ENCODE results near the gene LDAH.

Gene LDAH

GRCh38 chr2:20771299-20771698 lies 51.6 kb downstream of the LDAH start:
- DNase-seq: no peak

- DNase-seq: no peak
Observed at GRCh38 chr2:20766798-20767644, 55.9 kb downstream of the LDAH start.

GRCh38 chr2:20766213-20766612 lies 56.7 kb downstream of the LDAH start:
- no peak for DNase-seq

- DNase-seq: no peak
Observed at GRCh38 chr2:20762945-20763683, 59.8 kb downstream of the LDAH start.

GRCh38 chr2:20759487-20759886 lies 63.4 kb downstream of the LDAH start:
- DNase-seq: no peak

GRCh38 chr2:20758997-20759396 lies 63.9 kb downstream of the LDAH start:
- no peak for DNase-seq

GRCh38 chr2:20757405-20758090 lies 65.4 kb downstream of the LDAH start:
- DNase-seq: no peak

- no peak for DNase-seq
Observed at GRCh38 chr2:20755132-20755800, 67.6 kb downstream of the LDAH start.

- no peak for DNase-seq
Observed at GRCh38 chr2:20752293-20752692, 70.6 kb downstream of the LDAH start.

- DNase-seq: no peak
Observed at GRCh38 chr2:20747317-20747716, 75.6 kb downstream of the LDAH start.

- no peak for DNase-seq
Observed at GRCh38 chr2:20745924-20746555, 76.9 kb downstream of the LDAH start.

- DNase-seq: no peak
Observed at GRCh38 chr2:20744366-20745335, 78.2 kb downstream of the LDAH start.

- no peak for DNase-seq
Observed at GRCh38 chr2:20738772-20739171, 84.1 kb downstream of the LDAH start.

- no peak for DNase-seq
Observed at GRCh38 chr2:20737505-20737904, 85.4 kb downstream of the LDAH start.

- no peak for DNase-seq
Observed at GRCh38 chr2:20728114-20728758, 94.7 kb downstream of the LDAH start.

- no peak for DNase-seq
Observed at GRCh38 chr2:20726913-20727312, 96.0 kb downstream of the LDAH start.

- no peak for DNase-seq
Observed at GRCh38 chr2:20725782-20726181, 97.1 kb downstream of the LDAH start.

GRCh38 chr2:20724500-20725053 lies 98.3 kb downstream of the LDAH start:
- no peak for DNase-seq

GRCh38 chr2:20723543-20723942 lies 99.4 kb downstream of the LDAH start:
- no peak for DNase-seq

- DNase-seq: no peak
Observed at GRCh38 chr2:20722592-20723240, 100.2 kb downstream of the LDAH start.
